Activated CD8-positive, alpha-beta T cell treated with anti-CD3 and anti-CD28 coated beads for 36 hours (primary cell): Measurements from ENCODE around the gene PELO. TPM values are rescaled to one million over a fixed set of nuclear protein-coding genes. Genes with fewer than 3 reads are reported as not detected.

ENCODE experiments used
- ATAC-seq: fragments of 200-7000 bp; cut with Tn5 transposase; one replicate; pipeline ENCODE4 v1.10.0; 2021; ENCODE audit warnings: mild to moderate bottlenecking, moderate library complexity
- CTCF ChIA-PET: fragments of 350-600 bp; sonication (Branson Sonifier 250); formaldehyde crosslinking; loops from one replicate; lab custom pipeline; 2021; ENCODE audit warnings: antibody characterized with exemption; lab: Charles Lee
- POLR2A ChIA-PET: fragments of 350-600 bp; sonication (Branson Sonifier 250); formaldehyde crosslinking; loops from one replicate; lab custom pipeline; 2021; ENCODE audit warnings: antibody characterized with exemption; lab: Charles Lee
- DNase-seq: peaks from one replicate; pipeline ENCODE4 v3.0.0-alpha.2; 2020
- H3K27ac Mint-ChIP-seq: one replicate; pipeline ENCODE4 v1.8.0; 2021; ENCODE audit warnings: mild to moderate bottlenecking, mixed read lengths
- H3K27me3 Mint-ChIP-seq: one replicate; pipeline ENCODE4 v1.8.0; 2021; ENCODE audit warnings: mixed read lengths
- H3K36me3 Mint-ChIP-seq: one replicate; pipeline ENCODE4 v1.8.0; 2021; ENCODE audit warnings: low read depth, mixed read lengths
- H3K4me1 Mint-ChIP-seq: one replicate; pipeline ENCODE4 v1.8.0; 2021; ENCODE audit warnings: low read depth, mixed read lengths
- H3K4me3 Mint-ChIP-seq: one replicate; pipeline ENCODE4 v1.8.0; 2021; ENCODE audit warnings: mild to moderate bottlenecking, moderate library complexity, mixed read lengths
- H3K9me3 Mint-ChIP-seq: one replicate; pipeline ENCODE4 v1.8.0; 2021; ENCODE audit warnings: mixed read lengths
- intact Hi-C: fragments of 100-400 bp; cut with micrococcal nuclease; formaldehyde crosslinking; loops from one replicate; pipeline ENCODE4 v1.10.0; 2022
- total RNA-seq, 2 experiments: library from RNA; stranded (reverse); gene quantifications; one replicate each; pipeline ENCODE4 v1.2.3, GENCODE V29; 2021
- TF ChIP-seq, protein P1 (sequence below): fragments of 200-600 bp; IDR thresholded peaks from one replicate; pipeline ENCODE4 v1.8.0; 2022; ENCODE audit warnings: antibody characterized with exemption, mild to moderate bottlenecking

Gene PELO
- total RNA-seq, 2 experiments from 2014 or later, result 25.4 to 26.0 TPM

DNA sequence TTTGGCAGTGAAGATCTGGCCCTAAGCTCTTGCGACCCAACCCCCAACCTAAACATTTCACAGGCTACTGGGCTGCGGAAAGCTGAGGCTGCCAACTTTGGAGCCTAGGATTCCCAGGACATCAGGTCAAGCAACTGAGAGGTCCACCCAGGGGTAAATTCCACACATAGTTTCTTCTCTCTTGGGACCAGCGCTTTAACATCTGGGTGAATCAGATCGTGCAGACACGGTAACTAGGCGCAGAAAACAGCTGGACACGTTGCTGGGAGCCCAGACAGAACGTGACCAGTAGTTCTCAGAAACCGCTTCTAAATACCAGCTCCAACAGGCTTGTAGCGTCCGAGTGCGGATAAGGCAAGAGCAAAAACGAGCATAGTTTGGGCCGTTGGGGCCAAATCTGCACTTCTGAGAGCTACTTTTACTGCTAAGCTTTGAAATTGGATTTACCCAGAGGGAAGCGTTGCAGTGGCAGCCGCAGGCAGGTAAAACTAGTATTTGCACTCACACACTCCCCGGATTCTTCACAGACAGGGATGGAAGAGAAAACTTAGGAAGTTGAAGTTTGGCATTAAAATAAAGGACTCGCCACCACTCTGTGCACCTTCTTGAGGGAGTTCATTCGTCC is 11.8 kb downstream of the PELO start:
- Mint-ChIP-seq H3K36me3 (peaks cover 36% of the 10 kb centered on the region), H3K4me1 (peaks cover 40% of the 10 kb centered on the region), H3K4me3 (peak overlapping the region; percentile 97), H3K27ac (peak overlapping the region; percentile 97), H3K27me3 (no peaks in the 10 kb centered on the region), H3K9me3 (no peaks in the 10 kb centered on the region)
- POLR2A ChIA-PET, result interaction anchor here (0.7 to 3.0 kb wide), 13 partner anchors 9 to 200 kb away, joined by 3 to 16 read pairs (median 5); partner anchors contain the start of genes ITGA1 and PELO
- TF ChIP-seq, protein P1, sequence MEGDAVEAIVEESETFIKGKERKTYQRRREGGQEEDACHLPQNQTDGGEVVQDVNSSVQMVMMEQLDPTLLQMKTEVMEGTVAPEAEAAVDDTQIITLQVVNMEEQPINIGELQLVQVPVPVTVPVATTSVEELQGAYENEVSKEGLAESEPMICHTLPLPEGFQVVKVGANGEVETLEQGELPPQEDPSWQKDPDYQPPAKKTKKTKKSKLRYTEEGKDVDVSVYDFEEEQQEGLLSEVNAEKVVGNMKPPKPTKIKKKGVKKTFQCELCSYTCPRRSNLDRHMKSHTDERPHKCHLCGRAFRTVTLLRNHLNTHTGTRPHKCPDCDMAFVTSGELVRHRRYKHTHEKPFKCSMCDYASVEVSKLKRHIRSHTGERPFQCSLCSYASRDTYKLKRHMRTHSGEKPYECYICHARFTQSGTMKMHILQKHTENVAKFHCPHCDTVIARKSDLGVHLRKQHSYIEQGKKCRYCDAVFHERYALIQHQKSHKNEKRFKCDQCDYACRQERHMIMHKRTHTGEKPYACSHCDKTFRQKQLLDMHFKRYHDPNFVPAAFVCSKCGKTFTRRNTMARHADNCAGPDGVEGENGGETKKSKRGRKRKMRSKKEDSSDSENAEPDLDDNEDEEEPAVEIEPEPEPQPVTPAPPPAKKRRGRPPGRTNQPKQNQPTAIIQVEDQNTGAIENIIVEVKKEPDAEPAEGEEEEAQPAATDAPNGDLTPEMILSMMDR, result no peak
- CTCF ChIA-PET, result interaction anchor here (0.6 to 2.6 kb wide), 19 partner anchors 10 to 235 kb away, joined by 3 to 14 read pairs (median 4); partner anchors contain the start of genes ITGA1 and PELO
- DNase-seq (peak; percentile 52), ATAC-seq (peak; percentile 6)
- intact Hi-C loops, result no loop called here

DNA sequence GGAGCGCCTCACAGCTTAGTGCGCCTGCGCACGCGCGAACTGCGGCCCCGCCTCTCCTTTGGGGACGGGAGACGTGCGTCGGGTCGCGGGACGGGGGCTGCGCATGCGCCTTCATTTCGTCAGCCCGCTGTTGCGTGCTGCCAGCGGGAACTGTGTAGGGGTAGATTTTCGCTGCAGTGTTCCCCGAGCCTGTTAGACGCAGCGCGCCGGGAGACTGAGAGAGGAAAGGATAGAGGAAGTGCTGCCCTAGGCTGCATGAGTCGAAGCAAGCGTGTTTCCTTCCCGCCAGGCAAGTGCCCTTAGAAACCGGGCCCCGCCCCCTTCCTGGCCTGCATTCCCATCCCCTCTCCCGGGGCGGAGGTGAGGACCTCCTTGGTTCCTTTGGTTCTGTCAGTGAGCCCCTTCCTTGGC is 12.3 kb downstream of the PELO start:
- H3K9me3 Mint-ChIP-seq, result no peaks in the 10 kb centered on the region
- peak overlapping the region; percentile 97 for H3K27ac Mint-ChIP-seq
- CTCF ChIA-PET, result interaction anchor here (0.6 to 2.6 kb wide), 16 partner anchors 11 to 235 kb away, joined by 3 to 14 read pairs (median 4); partner anchors contain the start of genes ITGA1 and PELO
- H3K4me3 Mint-ChIP-seq, result peak overlapping the region; percentile 97
- POLR2A ChIA-PET, result interaction anchor here (0.7 to 3.0 kb wide), 16 partner anchors 10 to 272 kb away, joined by 3 to 16 read pairs (median 4); partner anchors contain the start of genes ITGA1 and PELO
- peak; percentile 90 for ATAC-seq
- intact Hi-C loops, result no loop called here
- no peaks in the 10 kb centered on the region for H3K27me3 Mint-ChIP-seq
- H3K4me1 Mint-ChIP-seq, result peaks cover 44% of the 10 kb centered on the region
- TF ChIP-seq, protein P1, result no peak
- peaks cover 41% of the 10 kb centered on the region for H3K36me3 Mint-ChIP-seq
- peak; percentile 96 for DNase-seq

DNA sequence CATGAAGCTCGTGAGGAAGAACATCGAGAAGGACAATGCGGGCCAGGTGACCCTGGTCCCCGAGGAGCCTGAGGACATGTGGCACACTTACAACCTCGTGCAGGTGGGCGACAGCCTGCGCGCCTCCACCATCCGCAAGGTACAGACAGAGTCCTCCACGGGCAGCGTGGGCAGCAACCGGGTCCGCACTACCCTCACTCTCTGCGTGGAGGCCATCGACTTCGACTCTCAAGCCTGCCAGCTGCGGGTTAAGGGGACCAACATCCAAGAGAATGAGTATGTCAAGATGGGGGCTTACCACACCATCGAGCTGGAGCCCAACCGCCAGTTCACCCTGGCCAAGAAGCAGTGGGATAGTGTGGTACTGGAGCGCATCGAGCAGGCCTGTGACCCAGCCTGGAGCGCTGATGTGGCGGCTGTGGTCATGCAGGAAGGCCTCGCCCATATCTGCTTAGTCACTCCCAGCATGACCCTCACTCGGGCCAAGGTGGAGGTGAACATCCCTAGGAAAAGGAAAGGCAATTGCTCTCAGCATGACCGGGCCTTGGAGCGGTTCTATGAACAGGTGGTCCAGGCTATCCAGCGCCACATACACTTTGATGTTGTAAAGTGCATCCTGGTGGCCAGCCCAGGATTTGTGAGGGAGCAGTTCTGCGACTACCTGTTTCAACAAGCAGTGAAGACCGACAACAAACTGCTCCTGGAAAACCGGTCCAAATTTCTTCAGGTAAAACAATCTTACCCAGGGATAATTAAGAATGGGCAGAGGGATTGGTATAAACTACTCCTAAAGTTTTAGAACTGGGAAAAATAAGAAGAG is 12.9 kb downstream of the PELO start:
- ATAC-seq (peak; percentile 67), DNase-seq (peak; percentile 78)
- TF ChIP-seq, protein P1, result no peak
- Mint-ChIP-seq H3K4me1 (peaks cover 49% of the 10 kb centered on the region), H3K36me3 (peaks cover 47% of the 10 kb centered on the region), H3K4me3 (peak overlapping the region; percentile 97), H3K9me3 (no peaks in the 10 kb centered on the region), H3K27ac (peak overlapping the region; percentile 97), H3K27me3 (no peaks in the 10 kb centered on the region)
- CTCF ChIA-PET, result interaction anchor here (1.0 to 2.6 kb wide), 12 partner anchors 11 to 234 kb away, joined by 3 to 14 read pairs (median 4); partner anchors contain the start of genes ITGA1 and PELO
- intact Hi-C loops, result no loop called here
- POLR2A ChIA-PET, result interaction anchor here (0.7 to 3.0 kb wide), 13 partner anchors 10 to 271 kb away, joined by 3 to 16 read pairs (median 4); no protein-coding TSS in a partner anchor

DNA sequence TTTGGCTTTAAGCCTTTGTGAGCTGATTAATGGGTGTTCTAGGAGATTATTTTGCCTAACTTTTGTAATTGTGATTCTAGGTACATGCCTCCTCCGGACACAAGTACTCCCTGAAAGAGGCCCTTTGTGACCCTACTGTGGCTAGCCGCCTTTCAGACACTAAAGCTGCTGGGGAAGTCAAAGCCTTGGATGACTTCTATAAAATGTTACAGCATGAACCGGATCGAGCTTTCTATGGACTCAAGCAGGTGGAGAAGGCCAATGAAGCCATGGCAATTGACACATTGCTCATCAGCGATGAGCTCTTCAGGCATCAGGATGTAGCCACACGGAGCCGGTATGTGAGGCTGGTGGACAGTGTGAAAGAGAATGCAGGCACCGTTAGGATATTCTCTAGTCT is 13.6 kb downstream of the PELO start:
- Mint-ChIP-seq H3K4me1 (peaks cover 51% of the 10 kb centered on the region), H3K4me3 (peak overlapping the region; percentile 97), H3K36me3 (peaks cover 51% of the 10 kb centered on the region), H3K27me3 (no peaks in the 10 kb centered on the region), H3K9me3 (no peaks in the 10 kb centered on the region), H3K27ac (peak overlapping the region; percentile 97)
- TF ChIP-seq, protein P1, result no peak
- intact Hi-C loops, result no loop called here
- ChIA-PET POLR2A (interaction anchor here (2.8 to 3.0 kb wide), 2 partner anchors 11 to 25 kb away, joined by 8 to 16 read pairs; no protein-coding TSS in a partner anchor), CTCF (interaction anchor here (1.0 to 2.6 kb wide), 5 partner anchors 10 to 114 kb away, joined by 3 to 13 read pairs (median 3); no protein-coding TSS in a partner anchor)
- DNase-seq (no peak), ATAC-seq (no peak)
